Left renal cortex interstitium (tissue), 4 donors: ENCODE measurements around the gene FRS2. TPM values are rescaled to one million over a fixed set of nuclear protein-coding genes. Genes with fewer than 3 reads are reported as not detected.
"Not testable (repeated sequence)": the region's sequence is repeated elsewhere in the genome, so short reads cannot be mapped to it uniquely, and the experiment has no call there.

Source experiments
- DNase-seq, 4 donors: peaks; one replicate each; pipeline ENCODE4 v3.0.0-alpha.2; 2013; ENCODE audit warnings: low read depth in 4 of 4, low spot score in 2 of 4, missing footprints in 1 of 4
- polyA plus RNA-seq, 4 donors: library from polyadenylated mRNA; unstranded; fragments of 120-200 nt; gene quantifications; one replicate each; pipeline ENCODE4 v1.2.1, GENCODE V29; 2013; ENCODE audit not compliant: insufficient read length in 4 of 4

FRS2 gene, protein sequence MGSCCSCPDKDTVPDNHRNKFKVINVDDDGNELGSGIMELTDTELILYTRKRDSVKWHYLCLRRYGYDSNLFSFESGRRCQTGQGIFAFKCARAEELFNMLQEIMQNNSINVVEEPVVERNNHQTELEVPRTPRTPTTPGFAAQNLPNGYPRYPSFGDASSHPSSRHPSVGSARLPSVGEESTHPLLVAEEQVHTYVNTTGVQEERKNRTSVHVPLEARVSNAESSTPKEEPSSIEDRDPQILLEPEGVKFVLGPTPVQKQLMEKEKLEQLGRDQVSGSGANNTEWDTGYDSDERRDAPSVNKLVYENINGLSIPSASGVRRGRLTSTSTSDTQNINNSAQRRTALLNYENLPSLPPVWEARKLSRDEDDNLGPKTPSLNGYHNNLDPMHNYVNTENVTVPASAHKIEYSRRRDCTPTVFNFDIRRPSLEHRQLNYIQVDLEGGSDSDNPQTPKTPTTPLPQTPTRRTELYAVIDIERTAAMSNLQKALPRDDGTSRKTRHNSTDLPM
- 10 to 100 TPM; 42.2 to 49.3 (median 45.4) TPM for polyA plus RNA-seq

DNA sequence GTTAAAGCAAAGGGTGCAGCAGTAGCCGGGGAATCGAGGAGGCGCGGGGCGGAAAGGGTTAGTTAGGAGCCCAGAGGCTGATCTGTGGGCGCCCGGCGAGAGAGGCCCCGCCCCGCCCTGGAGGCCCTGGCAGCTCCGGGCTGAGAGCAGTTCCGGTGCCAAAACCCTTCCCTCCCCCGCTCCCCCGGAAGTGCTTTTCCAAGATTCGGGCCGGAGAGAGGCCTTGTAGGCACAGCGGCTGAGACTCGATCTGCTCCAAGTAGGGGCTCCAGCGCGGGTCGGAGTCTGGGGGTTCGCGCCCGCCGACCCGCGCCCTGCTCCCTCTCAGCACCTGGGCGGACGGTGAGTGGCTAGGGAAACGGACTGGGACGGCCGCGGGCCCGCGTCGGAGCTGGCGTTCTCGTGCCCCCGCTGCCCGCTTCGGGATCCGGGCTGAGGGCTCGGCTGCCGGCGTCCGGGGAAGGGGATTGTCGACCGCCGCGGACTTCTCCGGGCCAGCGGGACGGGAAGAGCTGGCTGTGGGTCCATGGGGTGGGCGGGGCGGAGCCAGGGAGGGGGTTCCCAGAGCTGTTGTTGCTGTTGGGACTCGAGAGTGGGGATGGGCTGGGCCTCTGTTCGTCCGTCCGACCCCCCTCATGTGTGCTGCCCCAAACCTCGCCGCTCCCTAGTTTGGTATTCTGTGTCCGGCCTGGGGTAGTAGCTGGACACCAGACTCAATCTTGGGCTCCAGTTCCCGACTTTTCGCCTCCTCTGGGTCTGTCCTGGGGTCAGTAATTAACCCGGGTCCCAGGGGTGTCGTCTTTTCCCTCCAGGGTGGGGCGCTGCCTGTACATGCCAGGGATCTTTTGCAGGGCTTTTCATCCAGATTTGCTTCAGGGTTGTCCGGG, at the start of gene FRS2:
Gene FRS2 (plus strand): TSS at position 200 of the 887 bp plus-strand sequence. CDS start 98,643 bp downstream, outside the sequence.
- DNase-seq = peak; percentile 72 to 91 (median 79)

DNA sequence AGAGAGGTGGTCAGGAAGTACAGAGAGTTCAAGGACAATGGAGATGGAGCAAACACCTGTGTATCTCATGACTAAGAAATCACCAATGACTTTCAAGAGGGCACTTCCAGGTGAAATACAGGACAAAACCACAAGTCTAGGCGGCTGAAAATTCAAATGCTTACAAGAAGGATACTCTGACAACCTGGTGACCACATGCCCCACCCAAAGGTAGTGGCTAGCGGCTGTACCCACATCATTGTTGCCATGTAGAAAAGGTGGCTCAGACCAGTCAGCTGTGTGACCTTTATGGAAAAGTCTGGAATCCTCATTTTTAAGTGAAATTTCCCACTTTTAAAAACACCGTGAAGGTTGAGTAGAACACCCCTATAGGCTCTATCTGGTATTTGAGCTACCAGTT, 48.6 kb upstream of the FRS2 start:
- no peak for DNase-seq

- DNase-seq = no peak
Measured at GRCh38 chr12:69423037-69423905, 46.9 kb upstream of the FRS2 start.

- no peak for DNase-seq
Measured at GRCh38 chr12:69425417-69425816, 44.8 kb upstream of the FRS2 start.

- DNase-seq = no peak
Measured at GRCh38 chr12:69428351-69429073, 41.7 kb upstream of the FRS2 start.

DNA sequence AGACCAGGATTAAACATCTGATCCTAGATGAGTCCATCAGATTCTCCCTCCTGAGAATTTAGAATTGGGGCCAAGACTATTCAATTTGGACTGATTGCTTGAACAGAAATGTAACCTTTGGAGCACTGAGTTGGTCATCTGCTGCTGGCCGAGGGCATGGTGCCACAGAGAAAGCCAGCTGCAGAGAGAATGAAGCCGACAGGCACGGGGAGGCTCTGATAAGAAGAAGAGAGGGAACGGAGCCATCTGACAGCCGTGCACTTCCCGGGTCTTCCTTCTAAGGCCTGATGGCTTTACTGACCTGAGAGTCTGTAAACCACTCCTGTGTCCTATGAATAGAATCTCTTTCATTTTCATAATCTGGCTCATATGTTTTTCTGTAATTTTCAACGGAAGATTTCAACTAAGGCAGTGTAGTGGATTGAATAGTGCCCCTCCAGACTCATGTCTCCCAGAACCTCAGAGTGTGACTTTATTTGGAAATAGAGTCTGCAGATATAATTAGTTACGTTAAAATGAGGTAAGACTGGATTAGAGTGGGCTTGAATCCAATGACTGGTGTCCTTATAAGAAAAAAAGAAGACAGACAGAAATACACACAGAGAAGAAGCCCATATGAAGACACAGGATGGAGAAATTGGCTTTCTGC, 39.1 kb upstream of the FRS2 start:
- no peak for DNase-seq

- DNase-seq = no peak
Measured at GRCh38 chr12:69431591-69432222, 38.5 kb upstream of the FRS2 start.

- DNase-seq = no peak
Measured at GRCh38 chr12:69433653-69434052, 36.5 kb upstream of the FRS2 start.

- no peak for DNase-seq
Measured at GRCh38 chr12:69435644-69436043, 34.5 kb upstream of the FRS2 start.

DNA sequence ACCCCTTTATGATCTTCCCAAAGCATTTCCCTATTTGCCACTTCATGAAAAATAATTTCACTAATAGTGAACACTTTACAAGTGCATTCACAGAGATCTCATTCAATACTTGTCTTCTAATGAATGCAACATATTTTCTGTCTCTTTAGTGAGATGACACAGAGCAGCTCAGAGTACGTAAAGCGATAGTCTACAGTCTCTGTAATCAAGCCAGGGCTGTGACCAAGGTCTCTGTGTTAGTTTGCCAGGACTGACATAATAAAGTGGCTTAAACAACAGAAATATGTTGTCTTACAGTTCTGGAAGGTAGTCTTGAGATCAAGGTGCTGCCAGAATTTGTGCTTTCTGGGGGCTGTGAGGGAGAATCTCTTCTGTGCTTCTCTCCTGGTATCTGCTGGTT, 33.1 kb upstream of the FRS2 start:
- no peak for DNase-seq

DNA sequence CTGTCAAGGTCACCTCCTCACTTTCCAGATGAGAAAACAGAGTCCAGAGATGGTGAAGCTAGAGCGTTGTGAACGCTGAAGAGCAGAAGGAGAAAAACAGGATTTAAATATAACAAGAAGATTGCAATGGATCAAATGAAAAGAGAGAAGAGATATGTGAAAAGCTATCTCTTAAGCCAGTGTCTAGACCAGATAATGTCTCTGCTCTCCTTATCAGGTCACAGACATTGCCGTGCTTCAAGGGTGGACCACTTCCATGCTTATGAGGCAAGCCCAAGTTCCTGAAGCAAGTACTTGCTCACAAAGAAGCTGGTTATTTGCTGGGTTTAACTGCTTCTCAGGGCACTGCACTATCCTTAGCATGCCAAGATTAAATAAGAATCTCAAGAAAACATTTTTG, 31.6 kb upstream of the FRS2 start:
- no peak for DNase-seq

- DNase-seq = no peak
Measured at GRCh38 chr12:69440016-69440415, 30.2 kb upstream of the FRS2 start.

- DNase-seq = no peak
Measured at GRCh38 chr12:69440886-69441285, 29.3 kb upstream of the FRS2 start.

DNA sequence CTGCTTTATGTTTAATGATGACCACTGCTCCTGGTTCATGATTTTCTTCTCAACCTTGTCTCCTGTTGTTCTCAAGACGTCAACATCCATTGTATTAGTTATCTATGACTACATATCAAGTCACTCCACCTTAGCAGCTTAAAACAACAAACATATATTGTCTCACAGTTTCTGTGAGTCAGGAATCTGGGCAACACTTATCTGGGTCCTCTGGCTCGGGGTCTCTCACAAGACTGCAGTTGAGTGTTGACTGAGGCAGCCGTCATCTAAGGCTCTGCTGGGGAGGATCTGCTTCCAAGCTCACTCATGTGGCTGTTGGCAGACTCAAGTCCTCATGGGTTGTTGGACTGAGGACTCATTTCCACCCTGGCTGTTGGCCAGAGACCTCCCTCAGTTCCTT, 27.3 kb upstream of the FRS2 start:
- DNase-seq = no peak

DNA sequence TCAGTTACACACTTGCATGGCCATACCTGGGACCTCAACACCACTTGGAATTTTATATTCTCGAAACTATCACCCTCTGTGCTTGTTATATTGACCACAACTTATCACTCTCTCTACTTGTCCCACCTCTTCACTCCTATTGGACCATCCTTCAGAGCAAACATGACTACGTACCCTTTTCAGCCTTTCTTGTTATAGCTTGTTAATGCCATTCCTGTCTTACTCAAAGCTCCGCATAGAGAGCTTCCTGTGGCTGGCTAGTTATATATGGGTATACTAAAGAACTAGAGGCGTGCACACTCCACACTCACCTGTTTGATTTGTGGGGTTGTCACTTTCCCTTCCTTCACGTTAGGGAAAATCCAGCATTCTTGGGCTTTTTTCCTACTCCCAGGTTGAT, 26.3 kb upstream of the FRS2 start:
- no peak for DNase-seq

GRCh38 chr12:69447892-69448291, 22.3 kb upstream of the FRS2 start:
- no peak for DNase-seq

- DNase-seq = not testable (repeated sequence)
Measured at GRCh38 chr12:69452598-69453132, 17.5 kb upstream of the FRS2 start.

- DNase-seq = no peak
Measured at GRCh38 chr12:69456239-69456638, 13.9 kb upstream of the FRS2 start.

DNA sequence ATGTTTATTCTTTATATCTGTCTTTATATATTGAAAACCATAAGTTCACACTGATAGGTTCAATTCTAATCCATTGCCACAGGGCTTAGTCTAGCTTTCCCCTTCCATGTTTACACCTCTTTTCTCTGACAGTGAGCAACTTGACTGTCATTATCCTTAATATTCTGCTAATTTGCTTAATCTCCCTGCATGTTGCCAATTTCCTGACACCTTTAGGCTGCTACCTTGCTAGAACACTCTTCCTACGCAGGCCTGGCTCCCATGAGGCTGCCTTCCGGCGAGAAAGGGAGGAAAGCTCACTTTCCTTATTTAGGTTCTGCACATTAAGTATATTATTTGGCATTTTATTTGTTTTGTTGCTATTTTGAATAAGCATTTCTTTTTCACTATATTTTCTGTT, 12.8 kb upstream of the FRS2 start:
- no peak for DNase-seq
